HEK293 (cell line): ENCODE measurements around the gene PLEK2.

Experiments
- CTCF ChIA-PET: fragments of 350-600 bp; formaldehyde crosslinking; extraction: SDS; loops from one replicate; lab custom pipeline; 2021; ENCODE audit warnings: antibody characterized with exemption; lab: Yijun Ruan, JAX
- POLR2A ChIA-PET: fragments of 300-600 bp; formaldehyde crosslinking; extraction: SDS; loops from one replicate; lab custom pipeline; 2020; ENCODE audit warnings: antibody characterized with exemption, inconsistent platforms; lab: Yijun Ruan, JAX
- H3K27ac ChIP-seq: fragments of 200-500 bp; sonication (Bioruptor generic); 2 replicates; pipeline ENCODE4 v1.5.1; 2014; ENCODE audit warnings: low read depth, low read length, control low read depth, inconsistent platforms; ENCODE audit errors: extremely low read depth
- H3K36me3 ChIP-seq, 2 experiments: fragments of 200-500 bp in 1 of 2; sonication (Bioruptor generic) in 1 of 2; 1 replicate in 1 of 2; 2 replicates in 1 of 2; pipeline ENCODE4 v1.5.1; 2014 to 2017; ENCODE audit warnings: inconsistent platforms in 2 of 2, low read length in 2 of 2; ENCODE audit not compliant: control insufficient read depth in 2 of 2, insufficient read depth in 1 of 2
- H3K4me1 ChIP-seq: fragments of 200-500 bp; sonication (Bioruptor generic); 2 replicates; pipeline ENCODE4 v1.5.1; 2014; ENCODE audit warnings: mild to moderate bottlenecking, low read length, inconsistent platforms; ENCODE audit not compliant: control insufficient read depth, insufficient read depth
- H3K4me3 ChIP-seq: 2 replicates; pipeline ENCODE4 v1.5.1; 2011; ENCODE audit warnings: low read depth, mild to moderate bottlenecking, control low read depth, low read length, moderate library complexity
- H3K9me3 ChIP-seq: fragments of 200-500 bp; sonication (Bioruptor generic); 2 replicates; pipeline ENCODE4 v1.5.1; 2014; ENCODE audit warnings: low read depth, low read length, inconsistent platforms; ENCODE audit not compliant: control insufficient read depth, insufficient read depth
- EGR2 ChIP-seq: fragments of 450-650 bp; formaldehyde crosslinking; IDR thresholded peaks from 2 replicates; pipeline ENCODE4 v1.5.1; 2016; ENCODE audit warnings: low read depth, missing biosample characterization, missing genetic modification characterization
- GLIS1 ChIP-seq: fragments of 450-650 bp; formaldehyde crosslinking; IDR thresholded peaks from 2 replicates; pipeline ENCODE4 v1.5.1; 2016; ENCODE audit warnings: missing biosample characterization, missing genetic modification characterization
- HOXD13 ChIP-seq: sonication (generic); formaldehyde crosslinking; IDR thresholded peaks from 2 replicates; pipeline ENCODE4 v1.8.0; 2022; ENCODE audit warnings: missing genetic modification reagents, borderline replicate concordance
- KLF9 ChIP-seq: fragments of 450-650 bp; formaldehyde crosslinking; IDR thresholded peaks from 2 replicates; pipeline ENCODE4 v1.5.1; 2016; ENCODE audit warnings: missing biosample characterization, missing genetic modification characterization, low read depth
- PRDM4 ChIP-seq: fragments of 450-650 bp; formaldehyde crosslinking; IDR thresholded peaks from 2 replicates; pipeline ENCODE4 v1.5.1; 2017; ENCODE audit warnings: missing biosample characterization, missing genetic modification characterization
- SALL2 ChIP-seq: fragments of 450-650 bp; formaldehyde crosslinking; IDR thresholded peaks from 2 replicates; pipeline ENCODE4 v1.5.0; 2017; ENCODE audit warnings: missing biosample characterization, mild to moderate bottlenecking, missing genetic modification characterization, borderline replicate concordance
- ZFP3 ChIP-seq: fragments of 450-650 bp; formaldehyde crosslinking; IDR thresholded peaks from 2 replicates; pipeline ENCODE4 v1.5.1; 2016; ENCODE audit warnings: low read depth, missing biosample characterization, missing genetic modification characterization
- ZFP69B ChIP-seq: fragments of 450-650 bp; formaldehyde crosslinking; IDR thresholded peaks from 2 replicates; pipeline ENCODE4 v1.5.1; 2016; ENCODE audit warnings: missing biosample characterization, missing genetic modification characterization
- ZNF140 ChIP-seq: fragments of 450-650 bp; formaldehyde crosslinking; IDR thresholded peaks from 2 replicates; pipeline ENCODE4 v1.5.1; 2016; ENCODE audit warnings: missing biosample characterization, missing genetic modification characterization
- ZNF146 ChIP-seq: fragments of 450-650 bp; formaldehyde crosslinking; IDR thresholded peaks from 2 replicates; pipeline ENCODE4 v1.5.1; 2016; ENCODE audit warnings: missing biosample characterization, missing genetic modification characterization
- ZNF155 ChIP-seq: fragments of 450-650 bp; formaldehyde crosslinking; IDR thresholded peaks from 2 replicates; pipeline ENCODE4 v1.5.1; 2016; ENCODE audit warnings: missing biosample characterization, missing genetic modification characterization
- ZNF302 ChIP-seq: fragments of 450-650 bp; formaldehyde crosslinking; IDR thresholded peaks from 2 replicates; pipeline ENCODE4 v1.5.1; 2016; ENCODE audit warnings: missing biosample characterization, missing genetic modification characterization, low read depth
- ZNF423 ChIP-seq: fragments of 450-650 bp; formaldehyde crosslinking; IDR thresholded peaks from 2 replicates; pipeline ENCODE4 v1.5.1; 2016; ENCODE audit warnings: missing biosample characterization, missing genetic modification characterization
- ZNF473 ChIP-seq: fragments of 450-650 bp; formaldehyde crosslinking; IDR thresholded peaks from 2 replicates; pipeline ENCODE4 v1.5.1; 2017; ENCODE audit warnings: missing biosample characterization, missing genetic modification characterization
- ZNF585B ChIP-seq: fragments of 450-650 bp; formaldehyde crosslinking; IDR thresholded peaks from 2 replicates; pipeline ENCODE4 v1.5.1; 2016; ENCODE audit warnings: missing biosample characterization, missing genetic modification characterization
- ZNF621 ChIP-seq: fragments of 450-650 bp; formaldehyde crosslinking; IDR thresholded peaks from 2 replicates; pipeline ENCODE4 v1.5.1; 2017; ENCODE audit warnings: missing biosample characterization, missing genetic modification characterization
- ZNF701 ChIP-seq: fragments of 450-650 bp; formaldehyde crosslinking; IDR thresholded peaks from 2 replicates; pipeline ENCODE4 v1.5.1; 2016; ENCODE audit warnings: missing biosample characterization, missing genetic modification characterization
- ZNF747 ChIP-seq: fragments of 450-650 bp; formaldehyde crosslinking; IDR thresholded peaks from 2 replicates; pipeline ENCODE4 v1.5.1; 2016; ENCODE audit warnings: missing biosample characterization, missing genetic modification characterization
- ZNF837 ChIP-seq: fragments of 450-650 bp; formaldehyde crosslinking; IDR thresholded peaks from 2 replicates; pipeline ENCODE4 v1.5.1; 2016; ENCODE audit warnings: missing biosample characterization, missing genetic modification characterization
- TF ChIP-seq, protein P1 (sequence below): fragments of 450-650 bp; formaldehyde crosslinking; IDR thresholded peaks from 2 replicates; pipeline ENCODE4 v1.5.1; 2016; ENCODE audit warnings: missing biosample characterization, missing genetic modification characterization

PLEK2 gene

GRCh38 chr14:67417633-67418032 lies 5.7 kb upstream of the PLEK2 start:
- no peak for TF ChIP-seq ZNF302
- no peak for TF ChIP-seq ZNF155
- no peak for TF ChIP-seq GLIS1 (tag by site-specific recombination)
- TF ChIP-seq ZNF423 (tag by site-specific recombination): no peak
- Histone ChIP-seq H3K9me3 (no peaks in the 10 kb centered on the region), H3K36me3 (no peaks in the 10 kb centered on the region), H3K4me3 (no peak overlapping the region), H3K4me1 (peaks cover 4% of the 10 kb centered on the region; the same call in 1 of the 2 replicates), H3K27ac (no peak overlapping the region)
- ChIA-PET CTCF (interaction anchor here (0.7 to 4.2 kb wide), 2 partner anchors 10 to 73 kb away, joined by 3 to 25 read pairs; no protein-coding TSS in a partner anchor), POLR2A (no interaction called here)

- Histone ChIP-seq H3K9me3 (no peaks in the 10 kb centered on the region), H3K4me1 (peaks cover 4% of the 10 kb centered on the region), H3K27ac (no peak overlapping the region), H3K36me3 (no peaks in the 10 kb centered on the region), H3K4me3 (no peak overlapping the region)
- TF ChIP-seq ZNF585B (tag by site-specific recombination): no peak
- no peak for TF ChIP-seq HOXD13 (CRISPR knock-in tag)
- TF ChIP-seq ZFP3 (tag by site-specific recombination): no peak
- TF ChIP-seq ZNF146 (tag by site-specific recombination): no peak
- TF ChIP-seq ZFP69B: no peak
- TF ChIP-seq SALL2 (tag by site-specific recombination): no peak
- TF ChIP-seq EGR2 (tag by site-specific recombination): no peak
- ChIA-PET CTCF (interaction anchor here (0.8 to 4.2 kb wide), 2 partner anchors 11 to 155 kb away, joined by 3 to 25 read pairs; no protein-coding TSS in a partner anchor), POLR2A (no interaction called here)
These were observed 4.8 kb upstream of the PLEK2 start for GRCh38 chr14:67416810-67417209.

GRCh38 chr14:67416085-67416484 lies 4.1 kb upstream of the PLEK2 start:
- CTCF ChIA-PET: interaction anchor here (1.1 to 4.2 kb wide), 2 partner anchors 12 to 288 kb away, joined by 3 to 25 read pairs; no protein-coding TSS in a partner anchor
- no peak overlapping the region for H3K4me3 ChIP-seq
- POLR2A ChIA-PET: no interaction called here
- no peak overlapping the region for H3K27ac ChIP-seq
- H3K36me3 ChIP-seq: no peaks in the 10 kb centered on the region
- H3K4me1 ChIP-seq: peaks cover 4% of the 10 kb centered on the region
- TF ChIP-seq ZNF701 (tag by site-specific recombination) (no peak), ZNF837 (no peak), KLF9 (tag by site-specific recombination) (no peak), ZNF747 (tag by site-specific recombination) (no peak), ZNF140 (tag by site-specific recombination) (no peak), ZNF473 (tag by site-specific recombination) (no peak), PRDM4 (tag by site-specific recombination) (no peak), ZNF621 (no peak)
- TF ChIP-seq, protein P1, sequence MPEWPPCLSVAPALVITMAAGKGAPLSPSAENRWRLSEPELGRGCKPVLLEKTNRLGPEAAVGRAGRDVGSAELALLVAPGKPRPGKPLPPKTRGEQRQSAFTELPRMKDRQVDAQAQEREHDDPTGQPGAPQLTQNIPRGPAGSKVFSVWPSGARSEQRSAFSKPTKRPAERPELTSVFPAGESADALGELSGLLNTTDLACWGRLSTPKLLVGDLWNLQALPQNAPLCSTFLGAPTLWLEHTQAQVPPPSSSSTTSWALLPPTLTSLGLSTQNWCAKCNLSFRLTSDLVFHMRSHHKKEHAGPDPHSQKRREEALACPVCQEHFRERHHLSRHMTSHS (tag by site-specific recombination): no peak
- H3K9me3 ChIP-seq: no peaks in the 10 kb centered on the region
